ENCODE data around the gene PEX5L.
A peak's percentile ranks its signal among the peaks of the same experiment; 100 is the strongest.

PEX5L gene

GRCh38 chr3:179885950-179886349 is 150.8 kb downstream of the PEX5L start:
- DNase-seq, result no peak

- no peak for DNase-seq
These were observed 152.6 kb downstream of the PEX5L start for GRCh38 chr3:179884136-179884535.

GRCh38 chr3:179882292-179882691 is 154.4 kb downstream of the PEX5L start:
- DNase-seq, result no peak

GRCh38 chr3:179881791-179882190 is 154.9 kb downstream of the PEX5L start:
- DNase-seq, result no peak

GRCh38 chr3:179880868-179881267 is 155.9 kb downstream of the PEX5L start:
- no peak for DNase-seq

GRCh38 chr3:179876440-179876839 is 160.3 kb downstream of the PEX5L start:
- DNase-seq, result no peak

GRCh38 chr3:179872842-179873241 is 163.9 kb downstream of the PEX5L start:
- no peak for DNase-seq

GRCh38 chr3:179871782-179872181 is 165.0 kb downstream of the PEX5L start:
- DNase-seq, result no peak

- no peak for DNase-seq
These were observed 168.0 kb downstream of the PEX5L start for GRCh38 chr3:179868715-179869114.

GRCh38 chr3:179867961-179868360 is 168.8 kb downstream of the PEX5L start:
- DNase-seq, result no peak

- DNase-seq, result no peak
These were observed 170.8 kb downstream of the PEX5L start for GRCh38 chr3:179865861-179866505.

GRCh38 chr3:179861953-179862352 is 174.8 kb downstream of the PEX5L start:
- DNase-seq, result no peak

GRCh38 chr3:179861292-179861691 is 175.4 kb downstream of the PEX5L start:
- no peak for DNase-seq

- no peak for DNase-seq
These were observed 176.2 kb downstream of the PEX5L start for GRCh38 chr3:179860275-179861107.

GRCh38 chr3:179853176-179853575 is 183.6 kb downstream of the PEX5L start:
- peak; percentile 90 for DNase-seq

GRCh38 chr3:179852142-179852905 is 184.4 kb downstream of the PEX5L start:
- peak; percentile 93 for DNase-seq

- peak; percentile 3 for DNase-seq
These were observed 188.0 kb downstream of the PEX5L start for GRCh38 chr3:179848711-179849110.

GRCh38 chr3:179842061-179842460 is 194.7 kb downstream of the PEX5L start:
- no peak for DNase-seq

GRCh38 chr3:179840985-179841384 is 195.8 kb downstream of the PEX5L start:
- DNase-seq, result no peak

GRCh38 chr3:179837374-179837773 is 199.4 kb downstream of the PEX5L start:
- peak; percentile 7 for DNase-seq

GRCh38 chr3:179833294-179833693 is 203.4 kb downstream of the PEX5L start:
- no peak for DNase-seq

GRCh38 chr3:179832333-179832854 is 204.3 kb downstream of the PEX5L start:
- DNase-seq, result no peak

GRCh38 chr3:179829401-179829800 is 207.3 kb downstream of the PEX5L start:
- no peak for DNase-seq

Data from MV-4-11 (cell line).